ENCODE measurements around the gene IQCB1.
A peak's percentile ranks its signal among the peaks of the same experiment; 100 is the strongest.
"Not testable (repeated sequence)": the region's sequence is repeated elsewhere in the genome, so short reads cannot be mapped to it uniquely, and the experiment has no call there.

IQCB1 gene

GRCh38 chr3:121834671-121835464 is at the start of gene IQCB1, which contains the start of gene EAF2:
TSS of gene IQCB1 (minus strand) at chr3:121835060. CDS start at chr3:121828960, 6,100 bp downstream.
TSS of gene EAF2 (plus strand) at chr3:121835209. CDS start at chr3:121835286, 77 bp downstream.
- DNase-seq (ENCODE audit: low spot score): peak; percentile 98

GRCh38 chr3:121883507-121883906 is 48.6 kb upstream of the IQCB1 start:
- DNase-seq (ENCODE audit: low spot score): peak; percentile 3

GRCh38 chr3:121878411-121878810 is 43.6 kb upstream of the IQCB1 start:
- DNase-seq (ENCODE audit: low spot score): no peak

GRCh38 chr3:121871430-121871829 is 36.6 kb upstream of the IQCB1 start:
- DNase-seq (ENCODE audit: low spot score): no peak

- no peak for DNase-seq (ENCODE audit: low spot score)
These were observed 35.9 kb upstream of the IQCB1 start for GRCh38 chr3:121870717-121871116.

- DNase-seq (ENCODE audit: low spot score): no peak
These were observed 34.9 kb upstream of the IQCB1 start for GRCh38 chr3:121869736-121870135.

- no peak for DNase-seq (ENCODE audit: low spot score)
These were observed 28.9 kb upstream of the IQCB1 start for GRCh38 chr3:121863801-121864200.

- not testable (repeated sequence) for DNase-seq (ENCODE audit: low spot score)
These were observed 28.4 kb upstream of the IQCB1 start for GRCh38 chr3:121863247-121863646.

GRCh38 chr3:121857778-121858177 is 22.9 kb upstream of the IQCB1 start:
- not testable (repeated sequence) for DNase-seq (ENCODE audit: low spot score)

- DNase-seq (ENCODE audit: low spot score): no peak
These were observed 20.7 kb upstream of the IQCB1 start for GRCh38 chr3:121855555-121855954.

GRCh38 chr3:121852256-121852655 is 17.4 kb upstream of the IQCB1 start:
- no peak for DNase-seq (ENCODE audit: low spot score)

- no peak for DNase-seq (ENCODE audit: low spot score)
These were observed 10.0 kb upstream of the IQCB1 start for GRCh38 chr3:121844892-121845291.

- DNase-seq (ENCODE audit: low spot score): no peak
These were observed 5.1 kb upstream of the IQCB1 start for GRCh38 chr3:121839962-121840361.

GRCh38 chr3:121836481-121836880 is 1.6 kb upstream of the IQCB1 start:
- DNase-seq (ENCODE audit: low spot score): no peak

GRCh38 chr3:121836064-121836463 is 1.2 kb upstream of the IQCB1 start:
- no peak for DNase-seq (ENCODE audit: low spot score)

GRCh38 chr3:121835465-121835801 is 573 bp upstream of the IQCB1 start:
- DNase-seq (ENCODE audit: low spot score): no peak

GRCh38 chr3:121834157-121834670 is 646 bp downstream of the IQCB1 start:
- DNase-seq (ENCODE audit: low spot score): peak; percentile 14

GRCh38 chr3:121822973-121823372 is 11.9 kb downstream of the IQCB1 start:
- DNase-seq (ENCODE audit: low spot score): no peak

GRCh38 chr3:121821421-121822199 is 13.2 kb downstream of the IQCB1 start:
- no peak for DNase-seq (ENCODE audit: low spot score)

- no peak for DNase-seq (ENCODE audit: low spot score)
These were observed 15.6 kb downstream of the IQCB1 start for GRCh38 chr3:121819236-121819635.

- DNase-seq (ENCODE audit: low spot score): no peak
These were observed 16.3 kb downstream of the IQCB1 start for GRCh38 chr3:121818578-121818977.

GRCh38 chr3:121817753-121818152 is 17.1 kb downstream of the IQCB1 start:
- DNase-seq (ENCODE audit: low spot score): no peak

- no peak for DNase-seq (ENCODE audit: low spot score)
These were observed 25.6 kb downstream of the IQCB1 start for GRCh38 chr3:121809249-121809648.

All from hepatic stellate cell (primary cell).